ENCODE measurements around the gene PSME2.
A peak's percentile ranks its signal among the peaks of the same experiment; 100 is the strongest.

PSME2 gene

DNA sequence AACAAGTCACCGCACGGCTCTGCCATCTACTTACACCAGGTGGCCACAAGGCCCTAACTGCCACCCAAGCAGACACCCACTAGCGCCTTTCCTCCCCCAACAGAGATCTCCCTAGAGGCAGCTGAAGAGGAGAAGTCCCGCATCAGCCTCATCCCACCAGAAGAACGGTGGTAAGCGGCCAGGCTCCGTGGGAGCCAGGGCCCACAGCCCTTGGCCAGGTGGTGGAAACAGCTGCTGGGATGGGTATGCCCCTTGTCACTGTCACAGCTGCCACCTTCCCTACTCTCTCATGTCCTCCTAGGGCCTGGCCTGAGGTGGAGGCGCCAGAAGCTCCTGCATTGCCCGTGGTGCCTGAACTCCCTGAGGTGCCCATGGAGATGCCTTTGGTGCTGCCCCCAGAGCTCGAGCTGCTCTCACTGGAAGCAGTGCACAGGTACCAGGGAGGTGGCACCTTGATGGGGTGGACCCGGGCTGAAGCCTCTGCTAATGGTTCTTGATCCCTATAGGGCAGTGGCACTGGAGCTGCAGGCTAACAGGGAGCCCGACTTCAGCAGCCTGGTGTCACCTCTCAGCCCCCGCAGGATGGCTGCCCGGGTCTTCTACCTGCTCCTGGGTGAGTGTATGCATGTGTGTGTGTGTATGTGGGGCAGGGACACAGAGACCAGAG, 33.0 kb upstream of the PSME2 start:
- DNase-seq = no peak

DNA sequence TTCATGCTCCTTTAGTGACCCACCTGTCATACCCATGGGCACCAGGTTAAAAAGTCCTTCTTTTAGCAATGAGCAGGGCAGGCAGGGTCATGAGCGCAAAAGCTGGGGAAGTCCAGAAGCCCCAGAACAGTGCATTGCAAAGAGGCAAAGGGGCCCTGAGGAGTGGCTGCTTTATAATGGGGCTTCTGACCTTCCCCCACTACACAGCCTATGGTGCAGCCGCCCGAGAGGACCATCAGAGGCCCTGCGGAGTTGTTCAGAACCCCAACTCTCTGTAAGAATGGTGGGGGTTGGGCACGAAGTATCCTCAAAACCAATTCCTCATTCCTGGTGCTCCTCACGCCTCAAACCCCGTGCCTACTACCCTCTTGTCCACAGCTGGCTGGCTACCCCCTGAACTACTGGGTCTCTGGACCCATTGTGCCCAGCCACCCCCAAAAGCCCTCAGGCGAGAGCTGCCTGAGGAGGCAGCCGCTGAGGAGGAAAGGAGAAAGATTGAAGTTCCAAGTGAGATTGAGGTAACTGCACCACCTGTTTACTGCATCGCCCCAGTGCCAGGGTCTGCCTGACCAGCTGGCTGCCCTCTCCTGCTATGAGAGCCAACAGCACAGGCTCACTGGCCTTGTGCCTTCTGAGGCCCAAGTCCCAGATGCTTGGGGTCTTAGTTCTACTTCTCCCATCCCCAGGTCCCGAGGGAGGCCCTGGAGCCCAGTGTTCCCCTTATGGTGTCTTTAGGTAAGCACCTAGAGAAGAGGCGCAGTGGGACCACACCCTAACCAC, 32.2 kb upstream of the PSME2 start:
- DNase-seq = no peak

DNA sequence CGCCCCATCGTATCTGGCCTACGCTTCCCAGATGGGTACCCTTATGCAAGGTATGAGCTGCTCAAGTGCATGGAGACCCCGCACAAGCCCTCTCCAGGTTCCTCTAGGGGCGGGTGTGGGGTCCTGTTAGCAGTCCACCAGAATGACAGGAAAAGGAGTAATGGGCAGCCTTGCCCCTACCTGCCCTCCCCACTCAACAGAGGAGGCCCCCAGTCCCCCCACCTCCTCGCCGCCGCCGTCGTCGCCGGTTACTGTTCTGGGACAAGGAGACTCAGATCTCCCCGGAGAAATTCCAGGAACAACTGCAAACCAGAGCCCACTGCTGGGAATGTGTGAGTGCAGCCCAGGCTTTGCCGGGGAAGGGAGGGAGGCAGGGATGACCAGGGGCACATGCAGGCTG, 31.5 kb upstream of the PSME2 start:
- no peak for DNase-seq

DNA sequence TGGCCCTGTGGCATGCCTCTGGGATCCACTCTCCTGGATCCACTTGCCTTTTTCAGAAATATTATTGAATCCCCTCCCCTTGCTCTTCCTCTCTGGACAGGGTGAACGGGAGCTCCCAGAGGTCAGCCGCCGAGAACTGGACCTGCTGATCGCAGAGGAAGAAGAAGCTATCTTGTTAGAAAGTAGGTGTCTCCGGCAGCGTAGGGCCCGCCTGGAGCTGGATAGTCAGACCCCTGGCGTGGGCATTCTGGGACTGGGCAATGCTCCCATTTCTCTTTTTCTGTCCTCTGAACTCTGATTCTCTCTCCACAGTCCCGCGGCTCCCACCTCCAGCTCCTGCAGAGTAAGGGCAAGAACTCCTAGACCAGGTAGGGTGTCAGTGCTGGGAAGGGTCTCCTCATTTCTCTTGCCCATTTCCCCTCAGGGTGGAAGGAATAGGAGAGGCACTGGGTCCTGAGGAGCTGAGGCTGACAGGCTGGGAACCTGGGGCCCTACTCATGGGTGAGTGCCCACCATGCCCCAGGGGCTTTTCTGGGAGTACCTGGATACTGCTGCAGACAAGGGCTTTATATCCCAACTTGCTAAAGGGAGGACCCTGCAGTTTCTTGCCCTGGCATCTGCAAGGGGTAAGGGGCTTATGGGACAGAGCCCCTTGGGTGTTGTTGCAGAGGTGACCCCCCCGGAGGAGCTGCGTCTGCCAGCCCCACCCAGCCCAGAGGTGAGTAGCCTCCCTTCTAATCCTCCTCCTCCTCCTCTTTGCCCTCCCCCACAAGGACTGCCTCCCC, 30.8 kb upstream of the PSME2 start:
- no peak for DNase-seq

DNA sequence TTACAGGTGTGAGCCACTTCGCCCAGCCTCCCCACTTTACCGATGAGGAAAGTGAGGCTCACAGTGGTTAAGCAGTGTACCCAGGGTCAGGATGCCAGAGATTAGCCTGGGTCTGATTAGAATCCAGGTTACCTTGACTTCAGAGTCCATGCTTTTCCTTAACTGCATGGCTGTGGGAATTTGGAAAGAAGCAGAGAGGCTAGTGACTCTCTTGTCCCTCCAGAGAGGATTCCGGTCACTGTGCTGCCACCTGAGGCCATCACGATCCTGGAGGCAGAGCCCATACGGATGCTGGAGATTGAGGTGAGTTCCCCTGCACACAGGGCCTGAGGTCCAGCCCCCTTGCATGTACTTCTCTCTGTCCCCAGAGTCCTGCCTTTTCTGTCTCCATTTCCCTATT, 30.2 kb upstream of the PSME2 start:
- DNase-seq = no peak

DNA sequence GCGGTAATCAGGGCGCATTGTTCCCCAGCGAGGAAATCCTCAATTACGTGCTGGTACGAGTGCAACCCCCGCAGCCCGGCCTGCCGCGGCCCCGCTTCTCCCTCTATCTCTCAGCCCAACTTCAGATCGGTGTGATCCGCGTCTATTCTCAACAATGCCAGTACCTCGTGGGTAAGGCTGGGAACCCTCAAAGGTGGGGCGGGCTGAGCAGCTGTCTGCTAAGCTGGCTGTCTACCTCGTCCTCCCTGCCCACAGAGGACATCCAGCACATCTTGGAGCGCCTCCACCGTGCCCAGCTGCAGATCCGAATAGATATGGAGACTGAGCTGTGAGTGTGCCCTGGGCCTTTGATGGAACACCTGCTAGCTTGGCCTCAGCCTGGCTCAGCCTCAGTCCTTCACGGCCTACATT, 26.5 kb upstream of the PSME2 start:
- DNase-seq = no peak

DNA sequence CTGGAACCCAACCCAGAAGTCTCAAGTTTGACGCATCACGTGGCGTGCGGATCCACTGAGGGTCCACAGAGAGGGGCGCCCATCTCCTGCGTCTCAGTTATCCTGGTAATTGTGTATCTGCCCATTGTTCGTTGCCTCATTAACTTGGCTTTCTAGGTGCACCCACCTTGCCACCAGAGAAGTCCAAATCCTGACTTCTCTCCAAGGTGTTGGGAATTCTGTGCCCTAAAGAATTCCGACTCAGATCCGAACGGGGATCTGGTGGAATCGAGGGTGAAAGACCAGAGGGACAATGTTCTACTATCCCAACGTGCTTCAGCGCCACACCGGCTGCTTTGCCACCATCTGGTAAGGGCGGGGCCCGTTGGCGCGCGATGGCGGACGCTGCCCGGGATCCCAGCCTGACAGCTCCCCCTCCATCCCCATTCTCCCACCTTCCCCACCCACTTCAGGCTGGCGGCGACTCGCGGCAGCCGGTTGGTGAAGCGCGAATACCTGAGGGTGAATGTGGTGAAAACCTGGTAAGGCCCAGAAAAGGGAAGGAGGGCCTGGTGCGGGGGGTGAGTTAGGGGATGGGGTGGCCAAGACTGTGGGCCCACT, 26.0 kb upstream of the PSME2 start:
- no peak for DNase-seq

DNA sequence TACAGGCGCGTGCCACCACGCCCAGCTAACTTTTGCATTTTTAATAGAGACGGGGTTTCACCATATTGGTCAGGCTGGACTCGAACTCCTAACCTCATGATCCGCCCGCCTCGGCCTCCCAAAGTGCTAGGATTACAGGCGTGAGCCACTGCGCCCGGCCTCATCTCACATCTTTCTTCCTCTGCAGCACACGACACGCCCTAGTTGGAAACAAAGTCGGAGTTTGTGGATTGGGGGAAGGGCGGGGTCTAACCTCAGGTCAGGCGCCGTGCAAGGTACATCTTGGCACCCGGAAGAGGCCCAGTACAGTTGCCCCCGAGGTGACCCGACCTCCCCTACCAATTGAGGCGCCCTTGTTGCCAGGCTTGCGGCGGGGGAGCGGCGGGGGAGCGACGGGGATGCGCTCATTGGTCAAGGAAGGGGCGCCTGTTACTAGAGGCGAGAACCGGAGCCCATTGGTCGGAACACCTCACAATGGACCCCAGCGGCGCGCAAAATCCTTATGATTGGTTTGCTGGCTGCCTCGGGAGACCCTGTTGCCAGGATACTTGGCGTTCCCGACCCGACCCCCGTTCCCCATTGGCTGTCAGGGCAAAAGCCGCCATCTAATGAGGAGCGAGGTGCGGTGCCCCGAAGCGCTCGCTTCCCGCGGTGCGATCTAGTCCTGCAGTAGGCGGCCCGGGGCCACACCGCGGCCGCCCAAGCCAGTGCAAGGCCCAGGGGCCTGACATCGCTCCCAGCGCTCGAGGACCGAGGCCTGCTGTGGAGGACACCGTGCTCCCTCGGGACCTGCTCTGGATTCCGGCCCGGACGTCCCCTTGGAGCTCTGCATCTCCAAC, 25.2 kb upstream of the PSME2 start, which contains the start of gene REC8:
Gene REC8, plus strand, starts transcription at position 659 of the 839 bp plus-strand sequence. CDS start 473 bp downstream, outside the sequence.
- DNase-seq = peak; percentile 83

DNA sequence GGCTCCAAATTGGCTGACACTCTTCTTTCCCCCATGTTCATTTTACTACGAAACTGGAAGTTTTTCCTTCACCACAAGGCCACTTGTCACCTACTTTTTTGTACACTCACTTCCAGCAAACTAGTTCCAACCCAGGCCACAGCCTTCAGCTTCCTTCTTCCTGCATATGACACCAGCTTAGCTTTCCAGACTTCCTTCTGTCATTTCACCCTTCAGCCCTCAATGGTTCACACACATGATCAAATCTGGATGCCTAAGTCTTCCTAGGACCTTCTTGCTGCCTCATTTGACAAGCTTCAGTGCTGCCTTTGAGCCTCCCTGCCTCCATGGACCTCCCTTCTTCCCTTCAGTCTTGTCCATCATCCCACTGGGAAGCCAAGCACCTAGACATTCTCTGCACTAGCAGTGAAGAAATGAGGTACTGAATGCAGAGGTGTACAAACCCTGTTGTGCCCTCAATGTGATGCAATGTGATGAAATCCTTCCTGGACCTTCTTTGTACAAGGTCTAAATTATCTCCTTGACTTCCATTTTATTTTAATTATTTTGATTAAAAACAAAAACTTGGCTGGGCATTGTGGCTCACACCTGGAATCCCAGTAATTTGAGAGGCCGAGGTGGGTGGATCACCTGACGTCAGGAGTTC, 21.2 kb upstream of the PSME2 start:
- no peak for DNase-seq

DNA sequence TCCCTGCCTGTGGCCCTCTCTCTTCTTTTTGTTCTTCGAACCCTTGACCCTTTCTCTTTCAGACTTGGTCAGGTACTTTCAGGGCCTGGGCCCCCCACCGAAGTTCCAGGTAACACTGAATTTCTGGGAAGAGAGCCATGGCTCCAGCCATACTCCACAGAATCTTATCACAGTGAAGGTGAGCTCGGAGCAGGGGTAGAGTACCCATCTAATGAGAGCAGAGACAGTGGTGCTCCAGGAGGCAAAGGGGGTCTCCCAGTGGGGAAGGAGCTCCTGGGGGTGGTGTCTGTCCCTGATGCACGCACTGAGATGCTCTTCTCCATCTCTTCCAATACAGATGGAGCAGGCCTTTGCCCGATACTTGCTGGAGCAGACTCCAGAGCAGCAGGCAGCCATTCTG, 19.4 kb upstream of the PSME2 start:
- no peak for DNase-seq

DNA sequence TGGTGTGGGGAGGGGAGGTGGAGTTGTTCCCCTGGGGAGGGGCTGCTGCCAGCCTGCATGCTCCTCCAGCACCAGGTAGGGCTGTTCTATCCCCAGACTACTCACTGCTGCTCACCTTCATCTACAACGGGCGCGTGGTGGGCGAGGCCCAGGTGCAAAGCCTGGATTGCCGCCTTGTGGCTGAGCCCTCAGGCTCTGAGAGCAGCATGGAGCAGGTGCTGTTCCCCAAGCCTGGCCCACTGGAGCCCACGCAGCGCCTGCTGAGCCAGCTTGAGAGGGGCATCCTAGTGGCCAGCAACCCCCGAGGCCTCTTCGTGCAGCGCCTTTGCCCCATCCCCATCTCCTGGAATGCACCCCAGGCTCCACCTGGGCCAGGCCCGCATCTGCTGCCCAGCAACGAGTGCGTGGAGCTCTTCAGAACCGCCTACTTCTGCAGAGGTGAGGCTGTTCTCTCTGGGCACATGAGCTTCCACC, 18.1 kb upstream of the PSME2 start:
- DNase-seq = no peak

DNA sequence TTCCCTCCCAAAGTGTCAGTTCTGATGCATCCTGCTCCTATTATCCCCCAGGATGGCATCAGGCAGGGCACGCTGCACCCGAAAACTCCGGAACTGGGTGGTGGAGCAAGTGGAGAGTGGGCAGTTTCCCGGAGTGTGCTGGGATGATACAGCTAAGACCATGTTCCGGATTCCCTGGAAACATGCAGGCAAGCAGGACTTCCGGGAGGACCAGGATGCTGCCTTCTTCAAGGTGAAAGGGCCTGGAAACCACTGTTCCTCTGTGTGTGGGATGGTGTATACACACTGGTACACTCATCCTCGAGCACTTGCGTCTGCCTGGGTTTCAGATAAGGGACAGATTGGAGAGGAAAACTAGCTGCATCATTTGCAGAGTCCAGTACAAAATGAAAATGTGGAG, 15.7 kb upstream of the PSME2 start:
- DNase-seq = no peak

DNA sequence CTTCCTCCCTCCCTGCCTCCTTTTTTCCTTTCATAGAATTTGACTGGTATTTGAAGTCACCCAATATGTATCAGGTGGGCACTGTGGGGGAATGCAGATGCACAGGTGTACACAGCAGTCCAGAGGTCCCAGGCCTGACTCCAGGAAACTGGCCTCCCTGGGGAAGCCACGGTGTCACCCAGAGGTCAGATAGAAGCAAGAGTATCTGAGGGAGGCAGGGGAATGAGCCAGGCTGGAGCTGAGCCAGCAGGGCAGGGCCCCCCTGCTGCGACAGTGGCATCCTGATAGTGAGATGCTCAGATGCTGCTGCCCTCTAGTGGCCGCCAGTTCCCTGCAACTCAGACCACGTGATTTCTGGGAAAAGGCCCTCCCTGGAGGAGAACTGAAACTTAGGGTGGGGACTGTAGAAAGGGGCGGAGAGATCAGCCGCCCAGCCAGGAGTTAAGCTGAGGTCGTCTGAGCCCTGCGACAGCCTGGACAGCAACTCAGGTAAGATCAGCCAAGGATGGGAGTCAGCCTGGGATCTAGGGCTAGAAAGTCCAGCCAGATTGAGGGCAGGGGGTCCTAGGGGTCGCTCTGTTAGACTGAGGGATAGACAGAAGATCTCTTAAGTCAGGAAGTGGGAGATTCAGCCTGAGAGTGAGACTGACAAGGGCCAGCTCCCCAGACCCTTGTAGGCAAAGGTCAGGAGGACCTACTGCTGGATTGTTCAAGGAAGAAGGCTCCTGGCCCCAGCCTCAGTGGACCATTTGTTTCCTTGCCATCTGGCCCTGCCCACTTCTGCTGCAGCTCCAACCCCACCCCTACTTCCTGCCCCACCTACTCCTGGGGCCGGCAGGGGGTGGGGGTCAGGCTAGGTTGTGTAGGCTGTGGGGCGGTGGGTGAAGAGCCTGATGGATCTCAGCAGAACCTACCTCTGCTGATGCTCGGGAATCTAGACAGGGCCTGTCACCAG, 14.7 kb upstream of the PSME2 start, which contains the start of gene IRF9:
Gene IRF9, plus strand, starts transcription at position 416 of the 955 bp plus-strand sequence. CDS start 880 bp downstream, outside the sequence.
- peak; percentile 94 for DNase-seq

DNA sequence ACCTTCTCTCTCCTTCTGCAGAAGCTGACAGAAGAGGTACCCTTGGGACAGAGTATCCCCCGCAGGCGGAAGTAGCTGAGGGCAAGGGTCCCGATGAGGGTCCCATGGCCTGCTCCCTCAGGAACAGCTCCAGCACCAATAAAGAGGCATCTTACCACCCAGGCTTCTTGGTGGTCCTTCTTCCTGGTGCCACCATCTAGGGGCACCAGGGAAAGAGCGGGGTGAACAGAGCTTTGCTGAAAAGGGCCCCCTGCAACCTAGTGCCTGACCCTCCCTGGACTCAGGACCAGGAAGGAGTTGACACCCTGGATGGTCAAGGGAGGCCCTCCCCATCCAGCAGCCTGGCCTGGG, 14.1 kb upstream of the PSME2 start:
- no peak for DNase-seq

DNA sequence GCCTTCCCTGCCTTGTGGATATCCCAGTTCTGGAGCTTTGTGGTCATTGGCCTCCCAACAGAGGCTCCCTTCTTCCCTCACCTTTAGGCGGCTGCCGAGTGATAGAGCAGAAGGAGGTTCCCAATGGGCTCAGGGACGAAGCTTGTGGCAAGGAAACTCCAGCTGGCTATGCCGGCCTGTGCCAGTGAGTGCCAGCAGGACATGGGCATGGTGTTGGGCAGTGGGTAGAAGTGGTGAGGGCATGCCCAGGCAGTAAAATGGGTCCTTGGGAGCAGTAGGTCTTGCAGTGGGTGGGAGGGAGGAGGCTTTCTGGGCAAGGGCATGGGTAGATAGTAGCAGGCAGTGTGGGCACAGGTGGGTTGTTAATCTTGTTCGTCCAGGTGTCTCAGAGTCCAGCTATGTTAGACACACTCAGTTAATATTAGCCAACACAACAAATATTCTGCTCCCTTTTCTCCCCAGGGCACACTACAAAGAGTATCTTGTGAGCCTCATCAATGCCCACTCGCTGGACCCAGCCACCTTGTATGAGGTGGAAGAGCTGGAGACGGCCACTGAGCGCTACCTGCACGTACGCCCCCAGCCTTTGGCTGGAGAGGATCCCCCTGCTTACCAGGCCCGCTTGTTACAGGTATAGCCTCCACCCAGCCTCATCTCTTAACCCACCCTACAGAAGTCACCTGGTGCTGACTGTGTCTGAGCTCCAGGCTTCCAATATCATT, 13.5 kb upstream of the PSME2 start:
- no peak for DNase-seq

DNA sequence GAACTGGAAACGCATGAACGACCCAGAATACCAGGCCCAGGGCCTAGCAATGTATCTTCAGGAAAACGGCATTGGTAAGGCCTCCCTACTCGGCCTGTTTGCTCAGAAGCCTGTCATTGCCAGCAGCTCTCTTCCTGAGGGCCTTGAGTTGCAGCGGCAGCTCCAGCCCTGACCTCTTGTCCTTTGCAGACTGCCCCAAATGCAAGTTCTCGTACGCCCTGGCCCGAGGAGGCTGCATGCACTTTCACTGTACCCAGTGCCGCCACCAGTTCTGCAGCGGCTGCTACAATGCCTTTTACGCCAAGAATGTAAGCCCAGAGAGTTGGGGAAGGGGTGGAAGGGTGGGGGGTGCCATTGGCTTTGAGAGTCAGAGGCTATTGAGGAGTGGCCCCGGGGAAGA, 10.9 kb upstream of the PSME2 start:
- DNase-seq = no peak

DNA sequence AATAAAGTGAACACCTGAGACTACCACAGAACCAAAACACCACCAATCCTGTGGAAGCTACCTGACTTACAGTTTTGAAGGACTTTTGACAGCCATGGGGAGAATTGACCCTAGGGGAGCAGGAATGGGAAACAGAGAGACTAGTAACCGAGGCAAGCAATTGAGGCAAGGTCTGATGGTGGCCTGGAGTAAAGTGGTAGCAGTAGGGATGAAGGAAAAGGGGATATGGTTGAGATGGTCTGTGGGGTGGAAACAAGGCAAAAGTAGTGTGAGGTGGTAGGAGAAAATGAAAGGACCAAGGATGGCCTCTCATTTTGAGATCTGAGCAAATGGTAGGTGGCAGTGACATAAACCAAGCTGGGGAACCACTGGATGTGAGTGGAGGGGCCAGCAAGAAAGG, 10.4 kb upstream of the PSME2 start:
- no peak for DNase-seq

DNA sequence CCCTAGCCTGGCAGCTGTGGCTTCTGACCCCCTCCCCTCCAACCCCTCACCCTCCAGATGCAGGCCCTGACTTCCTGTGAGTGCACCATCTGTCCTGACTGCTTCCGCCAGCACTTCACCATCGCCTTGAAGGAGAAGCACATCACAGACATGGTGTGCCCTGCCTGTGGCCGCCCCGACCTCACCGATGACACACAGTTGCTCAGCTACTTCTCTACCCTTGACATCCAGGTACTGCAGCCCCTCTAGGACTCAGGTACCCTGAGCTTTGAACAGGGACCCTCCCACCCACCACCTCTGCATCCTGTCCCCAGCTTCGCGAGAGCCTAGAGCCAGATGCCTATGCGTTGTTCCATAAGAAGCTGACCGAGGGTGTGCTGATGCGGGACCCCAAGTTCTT, 8.7 kb upstream of the PSME2 start:
- no peak for DNase-seq

DNA sequence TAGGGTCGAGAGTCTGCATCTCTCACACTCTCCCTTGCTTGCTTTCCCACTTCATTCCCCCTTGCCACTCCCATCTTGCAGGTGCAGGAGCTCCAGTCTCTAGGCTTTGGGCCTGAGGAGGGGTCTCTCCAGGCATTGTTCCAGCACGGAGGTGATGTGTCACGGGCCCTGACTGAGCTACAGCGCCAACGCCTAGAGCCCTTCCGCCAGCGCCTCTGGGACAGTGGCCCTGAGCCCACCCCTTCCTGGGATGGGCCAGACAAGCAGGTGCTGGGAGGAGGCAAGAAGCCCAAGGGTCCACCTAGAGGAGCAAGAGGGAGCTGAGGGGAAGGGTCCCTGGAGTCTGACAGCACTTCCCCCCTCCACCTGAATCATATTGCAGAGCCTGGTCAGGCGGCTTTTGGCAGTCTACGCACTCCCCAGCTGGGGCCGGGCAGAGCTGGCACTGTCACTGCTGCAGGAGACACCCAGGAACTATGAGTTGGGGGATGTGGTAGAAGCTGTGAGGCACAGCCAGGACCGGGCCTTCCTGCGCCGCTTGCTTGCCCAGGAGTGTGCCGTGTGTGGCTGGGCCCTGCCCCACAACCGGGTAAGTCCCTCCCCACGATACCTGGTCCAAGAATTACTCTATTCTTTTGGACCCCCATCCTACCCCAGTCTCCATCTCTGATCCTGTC, 5.1 kb upstream of the PSME2 start:
- no peak for DNase-seq

Measured in fibroblast of skin of abdomen (primary cell).